Prostate gland (tissue), 2 donors: ENCODE measurements around the gene PITPNC1. TPM values are rescaled to one million over a fixed set of nuclear protein-coding genes. Genes with fewer than 3 reads are reported as not detected.
"Not testable (repeated sequence)": the region's sequence is repeated elsewhere in the genome, so short reads cannot be mapped to it uniquely, and the experiment has no call there.

Experiments
- DNase-seq: peaks from one replicate; pipeline ENCODE4 v3.0.0-alpha.2; 2019; ENCODE audit warnings: low spot score
- H3K27ac ChIP-seq, 2 donors: fragments of 200-600 bp; sonication (generic); 2 replicates each; pipeline ENCODE4 v1.5.1; 2017 to 2019
- H3K27me3 ChIP-seq: fragments of 200-600 bp; sonication (generic); replicated peaks from 2 replicates; pipeline ENCODE4 v1.5.1; 2019; ENCODE audit not compliant: insufficient read depth
- H3K36me3 ChIP-seq, 2 donors: fragments of 200-600 bp; sonication (generic); 1 replicate in 1 of 2; 2 replicates in 1 of 2; pipeline versions ENCODE4 v1.5.1 to v1.8.1; 2017 to 2019
- H3K4me1 ChIP-seq: fragments of 200-600 bp; sonication (generic); replicated peaks from 2 replicates; pipeline ENCODE4 v1.5.1; 2019
- H3K4me3 ChIP-seq, 2 donors: fragments of 200-600 bp; sonication (generic); 2 replicates each; pipeline ENCODE4 v1.5.1; 2017 to 2019
- H3K9me3 ChIP-seq: fragments of 200-600 bp; sonication (generic); 2 replicates; pipeline ENCODE4 v1.5.1; 2017
- POLR2A ChIP-seq: fragments of 450-650 bp; IDR thresholded peaks from one replicate; pipeline ENCODE4 v1.6.1; 2016; ENCODE audit warnings: antibody characterized with exemption, mild to moderate bottlenecking
- POLR2AphosphoS5 ChIP-seq: sonication (generic); formaldehyde crosslinking; IDR thresholded peaks from one replicate; pipeline ENCODE4 v1.6.1; 2017; ENCODE audit warnings: antibody characterized with exemption
- WGBS: methylation state at CpG from one replicate; pipeline ENCODE4 v1.1.5; 2018; 5-methylcytosine and 5-hydroxymethylcytosine counted together
- intact Hi-C: fragments of 100-400 bp; cut with DNase I; formaldehyde crosslinking; loops from one replicate; pipeline ENCODE4 v1.14.2; 2022
- total RNA-seq, 2 donors: library from RNA; depleted of rRNA; stranded (reverse); fragments of >200 nt; gene quantifications; one replicate each; pipeline ENCODE4 v1.1.0, GENCODE V29; 2016
- TF ChIP-seq, protein P1 (sequence below), 4 experiments: fragments of 200-600 bp in 2 of 4; fragments of 450-650 bp in 2 of 4; sonication (generic) in 2 of 4; IDR thresholded peaks; 1 replicate in 3 of 4; 2 replicates in 1 of 4; pipeline ENCODE4 v1.5.1; 2016 to 2019; ENCODE audit warnings: antibody characterized with exemption in 4 of 4, mild to moderate bottlenecking in 2 of 4, moderate library complexity in 2 of 4

The PITPNC1 gene
- total RNA-seq: 10 to 100 TPM; 10.1 to 12.9 TPM

DNA sequence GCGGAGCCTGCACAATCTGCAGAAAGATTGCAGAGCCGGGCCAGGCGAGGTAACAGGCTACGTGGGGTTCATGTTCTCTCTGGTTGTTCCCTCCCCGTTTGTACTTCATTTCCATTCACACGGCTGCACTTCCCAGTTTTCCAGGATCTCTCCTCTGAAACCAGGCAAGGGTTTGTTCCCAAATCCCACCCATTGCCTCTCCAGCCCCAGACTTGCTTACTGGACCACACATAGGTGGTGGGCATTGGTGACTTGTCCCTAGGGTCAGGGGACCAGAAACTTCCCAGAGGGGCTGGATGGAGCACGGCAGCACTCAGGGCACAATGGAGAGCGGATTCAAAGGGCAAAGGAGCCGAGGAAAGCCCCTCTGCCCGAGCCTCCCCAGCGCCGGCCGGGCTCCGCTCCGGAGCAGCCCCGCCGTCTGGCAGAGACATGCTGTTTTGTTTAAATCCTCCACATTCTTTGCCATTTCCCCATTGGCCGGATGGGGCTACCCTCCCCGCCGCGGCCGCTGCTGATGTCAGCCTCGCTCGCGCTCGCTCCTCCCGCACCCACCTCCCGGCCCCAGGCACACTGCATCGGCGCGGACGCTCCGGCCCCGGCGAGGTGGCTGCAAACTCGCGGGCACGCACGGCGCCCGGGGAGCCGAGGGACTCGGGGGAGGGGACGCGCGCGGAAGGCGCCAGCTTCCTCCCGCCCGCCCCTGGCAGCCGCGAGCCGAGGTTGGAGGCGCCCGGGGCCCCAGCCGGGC lies at the start of gene PITPNC1:
TSS of gene PITPNC1 (plus strand) at position 545 of the 751 bp plus-strand sequence.
- under 1% methylated on average over 41 of the region's 56 CpGs for WGBS
- intact Hi-C loops: loop anchor here (5.0 to 10.0 kb wide), 2 partner anchors 310 to 448 kb away; partner anchors contain the start of gene BPTF
- Histone ChIP-seq H3K9me3 (no peaks in the 10 kb centered on the region), H3K27ac (peak within 1 kb of the TSS; percentile 90 to 94), H3K4me1 (peaks cover 9% of the 10 kb centered on the region), H3K36me3 (no peaks in the 10 kb centered on the region), H3K27me3 (no peaks in the 10 kb centered on the region), H3K4me3 (peak within 1 kb of the TSS; percentile 69 to 79)
- TF ChIP-seq POLR2AphosphoS5: peak; percentile 75
- TF ChIP-seq, protein P1, sequence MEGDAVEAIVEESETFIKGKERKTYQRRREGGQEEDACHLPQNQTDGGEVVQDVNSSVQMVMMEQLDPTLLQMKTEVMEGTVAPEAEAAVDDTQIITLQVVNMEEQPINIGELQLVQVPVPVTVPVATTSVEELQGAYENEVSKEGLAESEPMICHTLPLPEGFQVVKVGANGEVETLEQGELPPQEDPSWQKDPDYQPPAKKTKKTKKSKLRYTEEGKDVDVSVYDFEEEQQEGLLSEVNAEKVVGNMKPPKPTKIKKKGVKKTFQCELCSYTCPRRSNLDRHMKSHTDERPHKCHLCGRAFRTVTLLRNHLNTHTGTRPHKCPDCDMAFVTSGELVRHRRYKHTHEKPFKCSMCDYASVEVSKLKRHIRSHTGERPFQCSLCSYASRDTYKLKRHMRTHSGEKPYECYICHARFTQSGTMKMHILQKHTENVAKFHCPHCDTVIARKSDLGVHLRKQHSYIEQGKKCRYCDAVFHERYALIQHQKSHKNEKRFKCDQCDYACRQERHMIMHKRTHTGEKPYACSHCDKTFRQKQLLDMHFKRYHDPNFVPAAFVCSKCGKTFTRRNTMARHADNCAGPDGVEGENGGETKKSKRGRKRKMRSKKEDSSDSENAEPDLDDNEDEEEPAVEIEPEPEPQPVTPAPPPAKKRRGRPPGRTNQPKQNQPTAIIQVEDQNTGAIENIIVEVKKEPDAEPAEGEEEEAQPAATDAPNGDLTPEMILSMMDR (IDR thresholded peaks at IDR 0.05): peak in 3 of 4 experiments; percentile 7 to 50 (median 42)
- peak; percentile 86 for TF ChIP-seq POLR2A
- DNase-seq: peak; percentile 87

DNA sequence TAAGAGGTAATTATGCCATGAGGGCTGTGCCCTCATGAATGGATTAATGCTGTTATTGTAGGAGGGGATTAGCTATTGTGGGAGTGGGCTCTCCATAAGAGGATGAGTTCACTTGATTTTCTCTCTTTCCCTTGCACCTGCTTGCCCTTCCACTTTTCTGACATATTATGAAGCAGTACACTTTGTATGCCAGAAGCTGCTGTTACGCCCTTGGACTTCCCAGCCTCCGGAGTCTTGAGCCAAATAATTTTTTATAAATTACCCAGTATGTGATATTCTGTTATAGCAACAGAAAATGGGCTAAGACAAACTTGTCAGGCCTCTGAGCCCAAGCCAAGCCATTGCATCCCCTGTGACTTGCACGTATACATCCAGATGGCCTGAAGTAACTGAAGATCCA lies 49.1 kb upstream of the PITPNC1 start:
- TF ChIP-seq, protein P1 (IDR thresholded peaks at IDR 0.05): no peak
- TF ChIP-seq POLR2AphosphoS5 (no peak), POLR2A (no peak)
- WGBS: 91% methylated on average over 3 of the region's 3 CpGs
- DNase-seq: no peak
- H3K4me3 ChIP-seq: no peak overlapping the region
- H3K9me3 ChIP-seq: no peaks in the 10 kb centered on the region
- intact Hi-C loops: no loop called here
- no peak overlapping the region for H3K27ac ChIP-seq
- no peaks in the 10 kb centered on the region for H3K36me3 ChIP-seq
- H3K27me3 ChIP-seq: no peaks in the 10 kb centered on the region
- H3K4me1 ChIP-seq: no peaks in the 10 kb centered on the region

DNA sequence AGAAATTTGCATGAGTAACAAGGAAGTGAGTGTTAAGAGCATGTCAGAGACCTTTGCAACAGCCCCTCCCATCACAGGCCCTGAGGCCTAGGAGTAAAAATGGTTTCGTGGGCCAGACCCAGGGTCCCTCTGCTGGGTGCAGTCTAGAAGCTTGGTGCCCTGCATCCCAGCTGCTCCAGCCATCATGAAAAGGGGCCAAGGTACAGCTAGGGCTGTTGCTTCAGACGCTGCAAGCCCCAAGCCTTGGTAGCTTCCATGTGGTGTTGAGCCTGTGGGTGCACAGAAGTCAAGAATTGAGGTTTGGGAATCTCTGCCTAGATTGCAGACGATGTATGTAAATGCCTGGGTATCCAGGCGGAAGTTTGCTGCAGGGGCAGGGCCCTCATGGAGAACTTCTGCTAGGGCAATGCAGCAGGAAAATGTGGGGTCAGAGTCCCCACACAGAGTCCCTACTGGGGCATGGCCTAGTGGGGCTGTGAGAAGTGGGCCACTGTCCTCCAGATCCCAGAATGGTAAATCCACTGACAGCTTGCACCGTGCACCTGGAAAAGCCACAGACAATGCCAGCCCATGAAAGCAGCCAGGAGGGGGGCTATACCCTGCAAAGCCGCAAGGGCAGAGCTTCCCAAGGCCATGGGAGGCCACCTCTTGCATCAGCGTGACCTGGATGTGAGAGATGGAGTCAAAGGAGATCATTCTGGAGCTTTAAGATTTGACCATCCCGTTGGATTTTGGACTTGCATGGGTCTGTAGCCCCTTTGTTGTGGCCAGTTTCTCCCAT lies 45.5 kb upstream of the PITPNC1 start:
- H3K27me3 ChIP-seq, H3K4me1 ChIP-seq, H3K9me3 ChIP-seq, DNase-seq, H3K4me3 ChIP-seq, H3K36me3 ChIP-seq, H3K27ac ChIP-seq, intact Hi-C loops: not testable (repeated sequence)
- WGBS: 90% methylated on average over 8 of the region's 8 CpGs

DNA sequence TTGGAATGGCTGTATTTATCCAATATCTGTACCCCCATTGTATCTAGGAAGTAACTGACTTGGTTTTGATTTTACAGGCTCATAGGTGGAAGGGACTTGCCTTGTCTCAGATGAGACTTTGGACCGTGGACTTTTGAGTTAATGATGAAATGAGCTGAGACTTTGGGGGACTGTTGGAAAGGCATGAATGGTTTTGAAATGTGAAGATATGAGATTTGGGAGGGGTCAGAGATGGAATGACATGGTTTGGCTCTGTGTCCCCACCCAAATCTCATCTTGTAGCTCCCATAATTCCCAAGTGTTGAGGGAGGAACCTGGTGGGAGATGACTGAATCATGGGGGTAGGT lies 44.9 kb upstream of the PITPNC1 start:
- H3K9me3 ChIP-seq, H3K4me3 ChIP-seq, H3K36me3 ChIP-seq, intact Hi-C loops, H3K27ac ChIP-seq, H3K27me3 ChIP-seq, H3K4me1 ChIP-seq, DNase-seq: not testable (repeated sequence)
- WGBS: 96% methylated on average over 1 of the region's 1 CpG

DNA sequence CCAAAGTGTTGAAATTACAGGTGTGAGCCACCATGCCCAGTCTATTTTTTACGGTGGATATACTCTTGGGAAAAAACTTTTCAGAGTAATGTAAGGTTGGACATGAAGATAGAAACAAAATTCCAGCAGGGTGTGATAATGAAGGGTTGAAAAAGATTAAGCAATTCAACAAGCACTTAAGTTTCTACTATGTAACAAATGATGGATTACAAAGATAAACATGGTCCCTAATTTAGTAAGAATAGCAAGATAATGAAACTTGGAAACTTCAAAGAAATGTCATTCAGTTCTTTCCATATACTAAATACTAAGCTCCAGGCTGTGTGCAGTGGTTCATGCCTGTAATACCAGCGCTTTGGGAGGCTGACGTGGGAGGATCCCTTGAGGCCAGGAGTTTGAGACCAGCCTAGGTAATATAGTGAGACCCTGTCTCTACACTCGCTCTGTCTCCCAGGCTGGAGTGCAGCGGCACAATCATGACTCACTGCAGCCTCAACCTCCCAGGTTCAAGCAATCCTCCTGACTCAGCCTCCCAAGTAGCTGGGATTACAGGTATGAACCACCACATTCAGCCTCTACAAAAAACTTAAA lies 41.7 kb upstream of the PITPNC1 start:
- no peaks in the 10 kb centered on the region for H3K4me1 ChIP-seq
- intact Hi-C loops: no loop called here
- no peaks in the 10 kb centered on the region for H3K36me3 ChIP-seq
- no peak for TF ChIP-seq POLR2AphosphoS5
- no peak for TF ChIP-seq POLR2A
- TF ChIP-seq, protein P1 (IDR thresholded peaks at IDR 0.05): no peak
- H3K9me3 ChIP-seq: no peaks in the 10 kb centered on the region
- H3K27me3 ChIP-seq: no peaks in the 10 kb centered on the region
- 91% methylated on average over 5 of the region's 5 CpGs for WGBS
- no peak overlapping the region for H3K4me3 ChIP-seq
- DNase-seq: no peak
- H3K27ac ChIP-seq: no peak overlapping the region
